Measurements from ENCODE around the gene FHL2. TPM values are rescaled to one million over a fixed set of nuclear protein-coding genes. Genes with fewer than 3 reads are reported as not detected.

FHL2 gene
- total and polyA plus RNA-seq, 2 of the 13 experiments (the other 11 are each of a cell fraction or from before 2014, with no cell fraction given): 1.9 to 74.8 TPM

DNA sequence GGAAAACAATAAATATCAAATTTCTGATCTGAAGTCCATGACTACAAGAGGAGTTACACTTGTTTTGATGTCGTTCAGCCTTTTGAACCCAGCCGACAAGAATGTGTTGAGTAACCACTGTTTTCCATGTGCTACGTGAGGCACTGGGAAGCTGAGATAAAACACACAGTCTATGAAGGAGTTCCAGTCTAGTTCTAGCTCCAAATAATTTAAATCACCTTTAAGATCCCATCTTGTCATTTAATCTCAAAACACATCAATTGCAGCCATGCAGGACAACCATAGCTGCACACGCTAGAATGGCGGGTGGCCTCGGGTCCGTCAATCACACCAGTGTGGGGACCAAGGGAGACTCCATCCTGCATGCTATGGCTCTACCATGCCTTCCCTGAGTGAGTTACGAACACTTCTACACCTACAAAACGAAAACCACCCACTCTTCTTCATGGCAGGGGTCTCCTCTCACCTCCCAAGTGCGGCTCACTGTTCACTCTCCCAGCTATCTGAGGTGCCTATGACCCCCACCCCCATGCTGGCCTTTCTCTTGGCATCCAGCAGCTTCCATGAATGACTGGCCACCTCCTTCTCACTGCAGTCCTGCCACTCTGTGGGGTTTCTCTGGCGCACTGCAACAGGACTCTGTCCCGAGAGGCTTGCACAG is 3.8 kb downstream of the FHL2 start (continued):
- TF ChIP-seq, protein P1, sequence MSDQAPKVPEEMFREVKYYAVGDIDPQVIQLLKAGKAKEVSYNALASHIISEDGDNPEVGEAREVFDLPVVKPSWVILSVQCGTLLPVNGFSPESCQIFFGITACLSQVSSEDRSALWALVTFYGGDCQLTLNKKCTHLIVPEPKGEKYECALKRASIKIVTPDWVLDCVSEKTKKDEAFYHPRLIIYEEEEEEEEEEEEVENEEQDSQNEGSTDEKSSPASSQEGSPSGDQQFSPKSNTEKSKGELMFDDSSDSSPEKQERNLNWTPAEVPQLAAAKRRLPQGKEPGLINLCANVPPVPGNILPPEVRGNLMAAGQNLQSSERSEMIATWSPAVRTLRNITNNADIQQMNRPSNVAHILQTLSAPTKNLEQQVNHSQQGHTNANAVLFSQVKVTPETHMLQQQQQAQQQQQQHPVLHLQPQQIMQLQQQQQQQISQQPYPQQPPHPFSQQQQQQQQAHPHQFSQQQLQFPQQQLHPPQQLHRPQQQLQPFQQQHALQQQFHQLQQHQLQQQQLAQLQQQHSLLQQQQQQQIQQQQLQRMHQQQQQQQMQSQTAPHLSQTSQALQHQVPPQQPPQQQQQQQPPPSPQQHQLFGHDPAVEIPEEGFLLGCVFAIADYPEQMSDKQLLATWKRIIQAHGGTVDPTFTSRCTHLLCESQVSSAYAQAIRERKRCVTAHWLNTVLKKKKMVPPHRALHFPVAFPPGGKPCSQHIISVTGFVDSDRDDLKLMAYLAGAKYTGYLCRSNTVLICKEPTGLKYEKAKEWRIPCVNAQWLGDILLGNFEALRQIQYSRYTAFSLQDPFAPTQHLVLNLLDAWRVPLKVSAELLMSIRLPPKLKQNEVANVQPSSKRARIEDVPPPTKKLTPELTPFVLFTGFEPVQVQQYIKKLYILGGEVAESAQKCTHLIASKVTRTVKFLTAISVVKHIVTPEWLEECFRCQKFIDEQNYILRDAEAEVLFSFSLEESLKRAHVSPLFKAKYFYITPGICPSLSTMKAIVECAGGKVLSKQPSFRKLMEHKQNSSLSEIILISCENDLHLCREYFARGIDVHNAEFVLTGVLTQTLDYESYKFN (CRISPR knock-in tag; conservative IDR thresholded peaks at IDR 0.05): peak; percentile 79
- TF ChIP-seq ZNF780A (CRISPR knock-in tag; IDR thresholded peaks at IDR 0.05) (no peak), GMEB2 (CRISPR knock-in tag; IDR thresholded peaks at IDR 0.05; ENCODE audit: low read depth) (no peak), SMARCC2 (IDR thresholded peaks at IDR 0.05) (no peak), ZNF619 (CRISPR knock-in tag; IDR thresholded peaks at IDR 0.05) (no peak), MEF2D (CRISPR knock-in tag; IDR thresholded peaks at IDR 0.05) (peak; percentile 30; the same call in 1 of the 2 replicates), RBM22 (optimal IDR thresholded peaks at IDR 0.05; ENCODE audit: low read length) (no peak)

All from HepG2 (cell line).